ENCODE data around the gene KIF2A.

KIF2A gene

DNA sequence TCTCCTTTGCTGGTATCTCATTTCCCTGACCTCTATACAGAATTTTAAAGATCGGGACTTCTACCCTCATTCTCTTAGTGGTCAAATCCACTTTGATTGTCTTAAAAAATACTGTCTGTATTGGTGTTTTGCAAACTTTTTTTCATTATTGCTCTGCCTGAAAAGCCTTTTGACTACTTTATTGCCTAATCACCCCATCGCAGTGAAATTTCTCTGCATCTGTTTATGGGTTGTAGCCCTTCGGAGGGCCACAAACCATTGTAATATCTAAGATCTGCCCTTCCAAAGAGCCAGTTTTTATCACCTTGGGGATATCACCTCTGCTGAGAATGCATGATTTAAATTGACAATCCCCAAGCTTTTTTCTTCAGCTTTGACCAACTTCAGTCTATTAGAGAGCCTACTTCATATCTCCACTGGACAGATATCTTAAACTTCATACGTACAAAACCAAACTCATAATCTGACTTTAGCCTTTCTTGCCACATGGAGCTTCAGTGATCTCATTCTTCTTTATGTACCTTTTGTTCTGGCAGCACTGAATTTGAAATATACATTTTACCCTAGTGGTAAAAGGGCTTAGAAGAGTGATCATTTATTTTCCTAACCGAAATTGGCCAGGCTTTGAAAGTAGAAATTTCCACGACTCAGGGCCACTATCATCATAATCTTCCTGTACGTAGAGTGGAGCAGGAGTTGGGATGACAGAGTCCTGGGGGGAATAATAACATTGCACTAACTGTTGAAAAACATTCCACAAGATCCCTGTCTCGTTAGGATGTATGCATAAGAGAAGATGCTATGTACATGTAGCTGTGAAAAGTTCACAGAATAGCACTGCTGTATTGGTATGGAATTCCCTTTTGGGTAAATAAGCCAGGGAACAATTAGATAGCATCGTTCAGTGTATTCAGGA lies 21.4 kb downstream of the KIF2A start:
- no peak for DNase-seq (ENCODE audit: extremely low read depth in 1 of 2, low read depth in 1 of 2)

GRCh38 chr5:62328772-62329491 lies 22.9 kb downstream of the KIF2A start:
- DNase-seq (ENCODE audit: extremely low read depth in 1 of 2, low read depth in 1 of 2): no peak

GRCh38 chr5:62330302-62330701 lies 24.3 kb downstream of the KIF2A start:
- DNase-seq (ENCODE audit: extremely low read depth in 1 of 2, low read depth in 1 of 2): no peak

DNA sequence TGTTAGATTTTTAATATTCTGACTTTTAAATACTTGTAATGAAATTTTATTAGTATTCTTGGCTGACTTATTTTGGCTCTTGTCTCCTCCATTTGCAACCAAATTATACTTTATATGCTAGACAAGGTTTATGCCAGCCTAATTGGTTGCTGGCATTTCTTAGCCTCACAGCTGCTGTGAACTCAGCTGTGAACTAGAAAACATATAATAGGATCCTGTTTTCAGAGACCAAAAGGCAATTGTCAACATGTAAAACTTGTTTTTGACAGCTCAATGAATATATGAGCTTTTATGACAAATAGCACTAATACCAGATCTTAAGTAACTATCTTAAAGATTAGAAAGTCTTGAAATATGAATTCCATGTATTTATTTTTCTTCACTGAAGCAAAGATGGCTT lies 25.9 kb downstream of the KIF2A start:
- DNase-seq (ENCODE audit: extremely low read depth in 1 of 2, low read depth in 1 of 2): no peak

DNA sequence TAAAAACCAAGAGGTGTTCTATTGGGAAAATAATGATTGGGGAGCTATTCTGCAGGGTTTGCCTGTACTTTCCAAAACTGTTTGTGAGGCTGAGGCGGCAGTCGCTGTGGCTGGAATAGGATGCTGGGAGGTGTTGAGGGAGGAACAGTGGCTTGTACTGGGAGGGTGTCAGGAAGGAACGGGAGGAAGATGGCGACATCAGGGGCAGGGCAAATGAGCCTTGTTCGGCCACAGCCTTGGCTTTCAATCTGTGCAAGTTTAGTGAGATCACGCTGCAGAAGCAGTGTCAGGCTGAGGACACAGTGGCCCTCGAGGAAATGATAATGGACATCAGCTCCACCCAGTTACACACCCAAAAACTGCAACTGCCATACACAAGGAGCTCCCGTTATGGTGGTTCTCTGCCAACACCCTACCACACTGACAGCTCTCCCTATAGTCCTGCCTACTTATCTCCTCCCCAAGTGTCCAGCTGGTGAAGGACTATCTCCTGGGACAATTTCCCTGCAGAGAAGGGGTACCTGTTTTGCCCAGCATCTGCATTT lies 27.3 kb downstream of the KIF2A start:
- DNase-seq (ENCODE audit: extremely low read depth in 1 of 2, low read depth in 1 of 2): no peak

DNA sequence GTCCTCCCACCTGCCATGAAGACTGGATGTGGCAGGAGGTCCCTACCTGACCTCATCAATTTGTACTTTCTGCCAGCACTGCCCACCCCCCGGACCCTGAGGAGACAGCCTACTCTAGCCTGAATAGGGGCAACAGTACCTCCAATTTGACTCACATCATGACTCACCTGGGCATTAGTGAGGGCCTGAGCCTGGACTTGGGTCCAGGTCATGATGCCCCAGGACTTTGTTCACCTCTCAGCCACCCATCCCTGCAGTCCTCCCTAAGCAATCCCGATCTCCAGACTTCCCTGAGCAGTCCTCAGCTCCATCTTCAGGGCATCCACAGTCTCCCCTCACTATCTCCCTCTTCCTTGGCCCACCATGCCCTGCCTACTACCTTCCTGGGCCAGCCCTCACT lies 28.1 kb downstream of the KIF2A start:
- no peak for DNase-seq (ENCODE audit: extremely low read depth in 1 of 2, low read depth in 1 of 2)

GRCh38 chr5:62340392-62340791 lies 34.4 kb downstream of the KIF2A start:
- no peak for DNase-seq (ENCODE audit: extremely low read depth in 1 of 2, low read depth in 1 of 2)

GRCh38 chr5:62340979-62341378 lies 35.0 kb downstream of the KIF2A start:
- no peak for DNase-seq (ENCODE audit: extremely low read depth in 1 of 2, low read depth in 1 of 2)

GRCh38 chr5:62341783-62342475 lies 35.9 kb downstream of the KIF2A start:
- DNase-seq (ENCODE audit: extremely low read depth in 1 of 2, low read depth in 1 of 2): no peak

DNA sequence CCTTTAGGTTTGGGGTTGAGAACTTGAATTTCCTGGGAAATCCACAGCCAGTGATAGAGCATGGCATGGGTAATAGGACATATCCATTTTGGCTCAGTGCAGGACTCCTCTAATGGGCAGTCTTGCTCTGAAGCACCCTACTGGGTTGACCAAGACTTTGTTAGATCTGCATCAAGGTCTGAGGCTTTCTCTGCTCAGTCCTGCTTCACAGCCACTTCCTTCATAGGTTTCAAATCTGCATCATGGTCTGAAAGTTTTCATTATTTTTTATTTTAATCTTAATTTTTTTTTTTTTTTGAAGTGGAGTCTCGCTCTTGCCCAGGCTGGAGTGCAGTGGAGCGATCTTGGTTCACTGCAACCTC lies 36.5 kb downstream of the KIF2A start:
- DNase-seq (ENCODE audit: extremely low read depth in 1 of 2, low read depth in 1 of 2): no peak

DNA sequence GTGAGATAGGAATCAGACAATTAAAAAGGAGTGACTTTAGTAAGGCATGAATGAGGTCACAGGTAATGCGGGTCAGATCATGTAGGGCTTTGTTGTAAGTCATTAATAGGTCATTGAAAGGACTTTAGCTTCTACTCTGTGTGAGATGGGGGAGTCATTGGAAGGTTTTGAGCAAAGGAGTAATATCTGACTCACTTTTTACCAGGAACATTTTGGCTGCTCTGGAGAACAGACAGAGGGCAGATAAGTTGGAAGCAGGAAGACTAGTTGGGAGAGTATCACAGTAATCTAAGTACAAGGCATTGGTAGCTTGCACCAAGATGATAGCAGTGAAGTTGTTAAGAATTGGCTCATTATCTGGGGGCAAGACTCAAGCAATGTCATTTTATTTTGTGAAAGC lies 37.4 kb downstream of the KIF2A start:
- no peak for DNase-seq (ENCODE audit: extremely low read depth in 1 of 2, low read depth in 1 of 2)

GRCh38 chr5:62346748-62347147 lies 40.7 kb downstream of the KIF2A start:
- DNase-seq (ENCODE audit: extremely low read depth in 1 of 2, low read depth in 1 of 2): no peak

- no peak for DNase-seq (ENCODE audit: extremely low read depth in 1 of 2, low read depth in 1 of 2)
These were observed 41.9 kb downstream of the KIF2A start for GRCh38 chr5:62347928-62348327.

GRCh38 chr5:62348723-62349481 lies 42.9 kb downstream of the KIF2A start:
- no peak for DNase-seq (ENCODE audit: extremely low read depth in 1 of 2, low read depth in 1 of 2)

DNA sequence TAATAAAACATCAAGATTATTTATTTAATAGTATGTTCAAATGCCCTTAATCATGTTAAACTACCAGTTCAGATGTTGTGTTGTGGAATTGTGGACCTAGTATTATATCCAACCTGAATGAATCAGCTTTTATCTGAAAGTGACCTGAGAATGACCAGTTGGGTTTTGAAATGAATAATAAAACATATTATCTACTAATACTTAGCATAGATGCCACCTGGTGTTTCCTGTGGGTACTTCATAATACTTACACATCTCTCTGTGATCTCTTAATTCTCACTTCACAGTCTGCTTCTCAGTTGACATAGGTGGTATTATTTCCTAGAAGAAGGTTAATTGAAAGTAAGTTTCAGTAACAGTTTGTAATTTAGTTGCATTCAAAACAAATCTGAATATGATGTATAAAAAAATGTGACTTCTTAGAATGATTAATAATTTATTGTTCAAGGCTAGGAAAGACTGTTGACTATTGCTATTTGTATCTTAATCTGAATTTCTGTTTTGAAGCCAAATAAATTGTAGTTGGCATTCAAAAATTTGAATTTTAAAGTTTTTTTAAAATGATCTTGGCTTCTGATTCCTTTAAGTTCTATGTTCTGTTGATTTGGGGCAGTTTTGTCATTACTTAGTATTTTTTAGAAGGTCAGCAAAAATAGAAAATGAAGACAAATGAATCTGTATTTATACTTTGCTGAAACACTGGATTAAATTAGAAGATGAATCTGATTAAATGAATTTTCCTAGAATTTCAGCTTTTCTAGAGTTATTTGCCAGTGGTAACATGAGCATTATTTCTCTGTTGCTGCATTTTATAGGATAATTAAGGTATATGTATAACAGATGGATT lies 48.2 kb downstream of the KIF2A start:
- no peak for DNase-seq (ENCODE audit: extremely low read depth in 1 of 2, low read depth in 1 of 2)

DNA sequence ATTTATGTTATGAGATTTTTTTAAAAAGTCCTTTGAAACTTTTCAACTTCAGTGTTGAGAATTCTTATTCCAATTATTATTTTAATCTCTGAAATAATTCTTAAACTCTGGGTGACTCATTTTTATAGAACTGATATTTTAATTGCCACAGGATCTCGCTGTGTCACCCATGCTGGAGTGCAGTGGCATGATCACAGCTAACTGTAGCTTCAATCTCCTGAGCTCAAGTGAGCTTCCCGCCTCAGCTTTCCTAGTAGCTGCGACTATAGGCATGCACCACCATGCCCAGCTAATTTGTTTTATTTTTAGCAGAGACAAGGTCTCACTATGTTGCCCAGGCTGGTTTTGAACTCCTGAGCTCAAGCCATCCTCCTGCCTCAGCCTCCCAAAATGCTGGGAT lies 56.7 kb downstream of the KIF2A start:
- no peak for DNase-seq (ENCODE audit: extremely low read depth in 1 of 2, low read depth in 1 of 2)

DNA sequence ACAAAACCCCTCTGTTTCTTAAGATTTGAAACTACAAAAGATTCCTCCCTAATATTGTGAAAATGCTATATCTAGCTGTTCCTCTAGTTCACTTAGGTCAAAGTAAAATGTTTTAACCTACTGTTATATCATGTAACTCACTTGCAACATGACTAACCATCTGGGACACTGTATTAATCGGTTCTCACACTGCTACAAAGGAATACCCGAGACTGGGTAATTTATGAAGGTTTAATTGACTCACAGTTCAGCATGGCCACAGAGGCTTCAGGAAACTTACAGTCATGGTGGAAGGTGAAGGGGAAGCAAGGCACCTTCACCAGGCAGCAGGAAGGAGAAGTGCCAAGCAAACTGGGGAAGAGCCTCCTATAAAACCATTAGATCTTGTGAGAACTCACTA lies 63.0 kb downstream of the KIF2A start:
- DNase-seq (ENCODE audit: extremely low read depth in 1 of 2, low read depth in 1 of 2): no peak

DNA sequence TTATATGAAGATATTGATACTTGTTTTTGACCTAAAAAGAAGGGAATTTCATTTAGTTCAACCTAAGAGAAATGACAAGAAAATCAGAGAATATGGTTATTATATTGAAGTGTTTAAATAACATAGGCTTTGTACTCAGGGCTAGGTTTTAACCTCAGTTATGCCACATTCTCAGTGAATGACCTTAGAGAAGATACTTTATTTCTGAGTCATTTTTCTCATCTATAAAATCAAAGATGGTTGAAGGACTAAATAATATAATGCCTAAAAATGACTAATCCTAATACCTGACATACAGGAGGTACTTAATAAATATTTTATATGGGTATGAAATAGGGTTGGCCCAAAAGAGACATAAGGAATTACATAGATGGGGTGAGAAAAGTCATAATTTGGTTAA lies 65.4 kb downstream of the KIF2A start:
- DNase-seq (ENCODE audit: extremely low read depth in 1 of 2, low read depth in 1 of 2): no peak

DNA sequence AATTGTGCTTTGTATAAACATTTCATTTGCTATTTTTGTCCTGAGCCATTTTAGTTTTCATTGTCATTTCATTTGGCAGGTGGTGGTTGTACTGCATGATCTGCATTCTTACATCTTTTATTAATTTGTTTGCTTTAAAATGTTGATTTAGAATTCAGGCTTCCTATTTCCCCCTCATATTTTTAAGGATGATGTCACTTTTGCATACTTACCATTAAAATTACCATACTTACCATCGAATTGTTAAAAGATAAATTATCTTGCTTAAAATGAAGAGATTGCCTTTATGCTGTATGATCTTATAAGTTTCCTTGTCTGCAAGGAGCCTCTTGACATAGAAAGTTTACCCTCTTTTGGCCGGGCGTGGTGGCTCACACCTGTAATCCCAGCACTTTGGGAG lies 66.6 kb downstream of the KIF2A start:
- no peak for DNase-seq (ENCODE audit: extremely low read depth in 1 of 2, low read depth in 1 of 2)

- no peak for DNase-seq (ENCODE audit: extremely low read depth in 1 of 2, low read depth in 1 of 2)
These were observed 67.4 kb downstream of the KIF2A start for GRCh38 chr5:62373382-62373781.

Data from activated CD8-positive, alpha-beta memory T cell treated with anti-CD3 and anti-CD28 coated beads for 1 hour (primary cell).